Suppressor macrophage treated with lipopolysaccharide for 4 hours (primary cell): ENCODE data around the gene RPL11.
A peak's percentile ranks its signal among the peaks of the same experiment; 100 is the strongest.

Source experiments
- DNase-seq: peaks from one replicate; pipeline ENCODE4 v3.0.0-alpha.2; 2020

The RPL11 gene

DNA sequence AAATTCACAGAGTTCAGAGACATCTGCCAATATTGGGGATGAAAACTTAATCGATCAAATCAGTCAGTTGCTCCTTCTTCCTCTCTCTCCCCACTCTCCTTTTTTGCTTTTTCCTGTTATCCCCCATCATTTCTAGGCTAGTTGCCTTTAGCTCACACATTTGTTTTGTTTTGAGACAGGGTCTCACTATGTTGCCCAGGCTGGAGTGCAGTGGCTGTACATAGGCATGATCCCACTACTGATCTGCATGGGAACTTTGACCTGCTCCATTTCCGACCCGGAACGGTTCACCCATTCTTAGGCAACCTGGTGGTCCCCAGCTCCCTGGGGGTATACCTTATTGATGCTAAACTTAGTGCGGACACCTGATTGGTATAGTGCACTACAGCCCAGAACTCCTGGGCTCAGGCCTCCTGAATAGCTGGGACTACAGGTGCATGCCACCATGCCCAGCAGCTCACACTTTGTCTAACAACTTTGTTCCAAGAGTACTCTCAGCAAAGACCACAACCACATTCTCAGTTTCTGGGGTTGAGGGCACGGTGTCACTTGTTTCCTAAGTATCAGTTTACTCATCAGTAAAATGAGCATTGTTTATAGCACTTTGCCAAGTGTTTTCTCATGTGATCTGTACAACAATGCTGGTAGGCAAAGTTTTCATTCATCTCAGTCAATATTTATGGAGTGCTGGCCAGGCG is 45.0 kb downstream of the RPL11 start:
- no peak for DNase-seq

DNA sequence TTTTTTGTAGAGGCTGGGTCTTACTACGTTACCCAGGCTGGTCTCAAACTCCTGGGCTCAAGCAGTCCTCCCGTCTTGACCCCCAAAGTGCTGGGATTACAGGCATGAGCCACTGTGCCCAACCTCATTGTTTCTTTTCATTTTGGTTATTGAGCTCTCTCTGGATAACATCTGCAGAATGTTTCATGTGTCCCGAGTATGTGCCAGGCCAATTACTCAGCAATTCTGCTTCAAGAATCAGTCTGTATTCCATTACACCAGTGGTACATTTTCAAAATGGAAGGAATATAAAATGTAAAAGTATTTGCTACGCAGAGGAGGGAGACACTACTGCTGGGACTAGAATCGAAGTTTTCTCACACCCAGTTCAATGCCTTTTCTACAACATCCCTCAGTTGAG is 50.0 kb downstream of the RPL11 start:
- DNase-seq: no peak

DNA sequence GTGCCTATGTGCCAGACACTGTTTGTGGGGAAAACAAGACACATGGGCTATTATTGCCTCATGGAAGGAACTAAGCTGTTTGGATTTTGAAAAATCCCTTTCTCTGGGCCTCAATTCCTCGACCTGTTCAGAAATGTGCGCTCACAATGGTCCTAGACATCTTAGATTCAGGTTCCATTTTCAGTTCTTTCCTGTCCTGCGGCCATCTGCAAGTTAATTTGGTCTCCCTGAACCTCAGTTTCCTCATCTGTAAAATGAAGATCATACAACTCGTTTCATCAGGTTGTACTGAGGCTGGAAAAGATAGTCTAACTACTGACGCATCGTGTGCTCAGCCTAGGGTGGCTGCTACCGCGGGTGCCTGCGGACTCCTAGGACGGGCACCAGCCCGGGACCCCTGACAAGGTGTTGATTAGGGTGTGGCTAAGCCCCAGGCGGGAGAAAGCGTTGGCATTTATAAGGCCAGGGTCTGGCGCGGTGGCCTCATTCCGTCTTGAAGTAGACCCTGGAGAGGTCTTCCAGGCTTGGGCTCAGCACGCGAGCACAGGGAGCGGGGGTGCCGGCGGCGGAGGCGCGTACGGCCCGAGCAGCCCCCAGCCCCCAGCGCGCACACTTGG is 51.2 kb downstream of the RPL11 start:
- no peak for DNase-seq

GRCh38 chr1:23743287-23744152 is 51.9 kb downstream of the RPL11 start, which contains the start of gene ELOA:
ELOA (plus strand) TSS chr1:23743471; CDS start chr1:23743504, 33 bp downstream.
- peak; percentile 84 for DNase-seq

DNA sequence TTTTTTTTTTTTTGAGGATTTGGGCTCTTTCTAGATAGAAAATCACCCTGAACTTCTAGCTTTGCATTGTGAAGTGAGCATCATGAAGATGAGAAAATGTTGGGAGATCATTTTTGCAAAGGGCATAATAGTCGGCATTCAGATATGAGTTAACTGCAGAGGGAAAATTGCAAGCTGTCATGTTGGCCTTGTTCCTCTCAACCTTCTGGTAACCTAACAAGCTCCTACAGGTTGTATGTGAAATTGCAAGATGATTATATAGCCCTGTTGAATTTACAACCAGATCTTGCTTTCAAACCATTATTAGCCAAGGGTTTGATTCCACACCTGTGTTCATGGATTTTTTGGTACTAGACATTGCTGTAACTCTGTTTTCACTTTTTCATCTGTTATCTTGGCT is 53.9 kb downstream of the RPL11 start:
- peak; percentile 53 for DNase-seq
